Stimulated activated CD4-positive, alpha-beta T cell treated with anti-CD3 and anti-CD28 coated beads, Interleukin-1b, Interleukin-23, amount 100 ng/mL, for 4 hours (primary cell): ENCODE data around the gene CFAP157.

Source experiments
- DNase-seq, 2 donors: peaks; one replicate each; pipeline ENCODE4 v3.0.0-alpha.2; 2020; ENCODE audit warnings: low read depth in 2 of 2

Gene CFAP157

GRCh38 chr9:127761491-127761956 lies 54.7 kb downstream of the CFAP157 start:
- no peak for DNase-seq

DNA sequence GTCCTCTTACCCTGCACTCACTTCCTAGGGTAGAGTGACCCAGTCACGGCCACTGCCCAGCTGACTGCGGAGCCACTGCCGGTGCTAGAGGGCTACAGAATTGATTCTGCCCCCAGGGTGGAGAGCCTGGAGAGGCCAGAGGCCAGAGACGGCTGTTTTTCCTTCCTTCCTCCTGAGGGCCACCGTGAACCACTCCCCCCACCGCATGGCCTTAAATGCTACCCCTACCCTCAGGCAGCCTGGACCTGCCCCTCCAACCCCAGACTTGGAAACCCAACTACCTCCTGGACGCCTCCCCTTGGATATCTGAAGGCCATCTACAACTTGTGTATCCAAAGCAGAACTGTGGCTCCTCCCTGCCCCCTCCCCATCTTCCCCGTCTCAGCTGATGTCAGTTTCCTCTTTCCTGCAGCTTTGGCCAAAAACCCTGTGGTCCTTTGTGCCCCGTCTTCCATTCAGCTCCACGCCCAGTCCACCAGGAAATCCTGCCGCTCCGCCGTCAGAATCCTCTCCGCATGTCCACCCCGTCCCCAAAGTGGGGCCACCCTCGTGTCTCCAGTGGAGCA lies 55.4 kb downstream of the CFAP157 start:
- no peak for DNase-seq

DNA sequence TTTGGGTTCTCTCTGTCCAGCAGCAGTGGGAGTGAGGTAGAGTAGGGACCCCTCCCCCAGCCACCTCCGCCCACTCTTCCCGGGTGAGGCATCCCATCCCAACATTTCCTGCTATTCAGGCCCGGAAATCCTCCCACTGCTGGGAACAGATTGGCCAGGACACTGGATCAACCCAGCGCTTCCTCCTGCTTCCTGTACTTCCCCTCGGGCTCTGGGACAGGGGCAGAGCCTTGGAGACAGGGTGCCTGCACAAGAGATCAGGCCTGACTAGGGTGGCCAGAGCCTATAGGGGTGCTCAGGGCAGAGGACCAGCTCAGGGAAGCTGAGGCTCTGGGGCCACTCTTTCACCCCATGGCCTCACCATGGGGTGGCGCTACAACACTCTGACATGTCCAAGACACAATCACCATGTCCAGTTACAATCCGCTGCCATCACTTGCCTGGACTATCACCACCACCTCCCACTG lies 57.2 kb downstream of the CFAP157 start:
- no peak for DNase-seq

DNA sequence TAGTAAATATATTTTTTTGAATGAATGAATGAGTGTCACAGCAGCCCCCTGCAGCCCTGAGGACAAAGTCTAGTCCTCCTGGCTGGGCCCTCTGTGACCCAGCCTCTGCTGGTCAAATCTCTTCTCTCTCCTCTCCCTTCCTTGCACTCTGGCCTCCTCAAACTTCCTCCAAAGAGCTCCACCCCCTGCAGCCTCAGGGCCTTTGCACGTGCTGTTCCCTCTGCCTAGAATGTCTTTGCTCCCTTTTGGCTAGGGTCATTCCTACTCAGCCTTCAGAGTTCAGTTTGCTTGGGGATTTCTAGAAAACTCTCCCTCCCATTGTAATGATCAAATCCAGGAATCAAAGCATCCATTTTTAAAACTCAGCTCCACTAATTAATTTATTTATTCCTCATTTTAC lies 58.6 kb downstream of the CFAP157 start:
- no peak for DNase-seq
